HCT116 (cell line): ENCODE data around the gene NFATC1. TPM values are rescaled to one million over a fixed set of nuclear protein-coding genes. Genes with fewer than 3 reads are reported as not detected.

Source experiments
- ATAC-seq: fragments of 200-7000 bp; cut with Tn5 transposase; 2 replicates; pipeline ENCODE4 v1.9.1; 2020; ENCODE audit warnings: mild to moderate bottlenecking, moderate library complexity
- BruUV-seq: library from RNA; stranded (reverse); fragments of 400-500 nt; replicated peaks from 2 replicates; lab custom pipeline; 2021; lab: Mats Ljungman, UMichigan
- CTCF ChIA-PET: fragments of 300-600 bp; sonication (Branson Sonifier 250); formaldehyde crosslinking; loops from one replicate; lab custom pipeline; 2021; ENCODE audit warnings: antibody characterized with exemption; lab: Charles Lee
- POLR2A ChIA-PET: fragments of 300-600, 350-600 bp; sonication (Branson Sonifier 250); formaldehyde crosslinking; loops from one replicate; lab custom pipeline; 2021; ENCODE audit warnings: antibody characterized with exemption; lab: Charles Lee
- RAD21 ChIA-PET, 2 experiments: fragments of 300-600 bp; sonication (Branson Sonifier 250); formaldehyde crosslinking; loops; one replicate each; lab custom pipeline; 2023; ENCODE audit warnings: low total read pairs in 2 of 2; ENCODE audit not compliant: uncharacterized antibody in 2 of 2, unreplicated experiment in 2 of 2, low non-redundant PET in 1 of 2; lab: Charles Lee
- DNase-seq: peaks from one replicate; pipeline ENCODE4 v3.0.0-alpha.2; 2010; ENCODE audit warnings: low read depth, low spot score
- H2AFZ ChIP-seq: fragments of 200-600 bp; shearing (Covaris generic), sonication (generic); 2 replicates; pipeline ENCODE4 v1.6.1; 2017; ENCODE audit warnings: low read depth, mixed run types, mixed read lengths, antibody characterized with exemption, low read length; ENCODE audit not compliant: poor library complexity, severe bottlenecking
- H3K27ac ChIP-seq: 2 replicates; pipeline ENCODE4 v1.5.1; 2012; ENCODE audit warnings: low read depth, low read length
- H3K27me3 ChIP-seq: fragments of 200-600 bp; sonication (generic); 2 replicates; pipeline ENCODE4 v1.6.1; 2016; ENCODE audit warnings: mixed run types, low read length, mixed read lengths; ENCODE audit not compliant: insufficient read depth
- H3K36me3 ChIP-seq, 2 experiments: fragments of 200-500 bp in 1 of 2; fragments of 200-600 bp in 1 of 2; sonication (Bioruptor generic) in 1 of 2; sonication (generic) in 1 of 2; 2 replicates each; pipeline versions ENCODE4 v1.5.1 to v1.6.1; 2014 to 2016; ENCODE audit warnings: low read length in 2 of 2, inconsistent platforms in 1 of 2, mixed read lengths in 1 of 2, mixed run types in 1 of 2; ENCODE audit not compliant: insufficient read depth in 2 of 2, control insufficient read depth in 1 of 2
- H3K4me1 ChIP-seq, 2 experiments: fragments of 200-600 bp in 1 of 2; sonication (generic) in 1 of 2; 2 replicates each; pipeline versions ENCODE4 v1.5.1 to v1.6.1; 2012 to 2017; ENCODE audit warnings: low read length in 2 of 2, inconsistent platforms in 1 of 2, mild to moderate bottlenecking in 1 of 2, mixed read lengths in 1 of 2, mixed run types in 1 of 2, moderate library complexity in 1 of 2; ENCODE audit not compliant: insufficient read depth in 2 of 2, control insufficient read depth in 1 of 2
- H3K4me2 ChIP-seq: fragments of 200-600 bp; sonication (generic); 2 replicates; pipeline ENCODE4 v1.6.1; 2017; ENCODE audit warnings: mixed run types, low read length, mixed read lengths
- H3K4me3 ChIP-seq, 2 experiments: fragments of 200-600 bp in 1 of 2; sonication (generic) in 1 of 2; replicated peaks in 1 of 2; 2 replicates each; pipeline ENCODE4 v1.5.1; 2011 to 2016; ENCODE audit warnings: low read length in 2 of 2, control low read depth in 1 of 2, low read depth in 1 of 2, mild to moderate bottlenecking in 1 of 2, mixed read lengths in 1 of 2, mixed run types in 1 of 2
- H3K79me2 ChIP-seq: fragments of 200-600 bp; sonication (generic); 2 replicates; pipeline ENCODE4 v1.6.1; 2017; ENCODE audit warnings: mild to moderate bottlenecking, mixed run types, low read length, moderate library complexity, mixed read lengths; ENCODE audit not compliant: insufficient read depth
- H3K9ac ChIP-seq: fragments of 200-600 bp; sonication (generic); 2 replicates; pipeline ENCODE4 v1.6.1; 2016; ENCODE audit warnings: low read length, mixed read lengths
- H3K9me2 ChIP-seq: fragments of 200-600 bp; sonication (generic), shearing (Covaris generic); 2 replicates; pipeline ENCODE4 v1.6.1; 2017; ENCODE audit warnings: mixed run types, mild to moderate bottlenecking, moderate library complexity; ENCODE audit not compliant: insufficient read depth
- H3K9me3 ChIP-seq, 2 experiments: fragments of 200-500 bp in 1 of 2; fragments of 200-600 bp in 1 of 2; sonication (Bioruptor generic) in 1 of 2; sonication (generic) in 1 of 2; 2 replicates each; pipeline ENCODE4 v1.6.1; 2014 to 2017; ENCODE audit warnings: low read length in 2 of 2, mixed read lengths in 2 of 2, inconsistent platforms in 1 of 2, low read depth in 1 of 2, mild to moderate bottlenecking in 1 of 2, mixed run types in 1 of 2, moderate library complexity in 1 of 2; ENCODE audit not compliant: control insufficient read depth in 1 of 2, insufficient read depth in 1 of 2
- H4K20me1 ChIP-seq: fragments of 200-600 bp; sonication (generic), shearing (Covaris generic); 2 replicates; pipeline ENCODE4 v1.6.1; 2017; ENCODE audit warnings: mixed run types, mild to moderate bottlenecking, moderate library complexity; ENCODE audit not compliant: insufficient read depth
- ATF3 ChIP-seq: IDR thresholded peaks from 2 replicates; pipeline ENCODE4 v1.6.1; 2012
- CBX3 ChIP-seq: IDR thresholded peaks from 2 replicates; pipeline ENCODE4 v1.6.1; 2012; ENCODE audit warnings: low read depth
- EZH2 ChIP-seq: fragments of 200-600 bp; sonication (generic); IDR thresholded peaks from 2 replicates; pipeline ENCODE4 v1.6.1; 2017; ENCODE audit warnings: antibody characterized with exemption, mixed run types
- EZH2phosphoT487 ChIP-seq: fragments of 200-600 bp; IDR thresholded peaks from 2 replicates; pipeline ENCODE4 v1.6.1; 2018; ENCODE audit warnings: antibody characterized with exemption, borderline replicate concordance
- FOSL1 ChIP-seq: IDR thresholded peaks from 2 replicates; pipeline ENCODE4 v1.6.1; 2012; ENCODE audit warnings: low read depth
- JUND ChIP-seq: IDR thresholded peaks from 2 replicates; pipeline ENCODE4 v1.6.1; 2012
- MAX ChIP-seq: IDR thresholded peaks from 2 replicates; pipeline ENCODE4 v1.6.1; 2012
- POLR2A ChIP-seq: IDR thresholded peaks from 2 replicates; pipeline ENCODE4 v1.7.0; 2011; ENCODE audit warnings: borderline replicate concordance; ENCODE audit not compliant: insufficient read depth, insufficient read length; ENCODE audit errors: extremely low read depth
- POLR2AphosphoS5 ChIP-seq: IDR thresholded peaks from 2 replicates; pipeline ENCODE4 v1.6.1; 2011; ENCODE audit warnings: mild to moderate bottlenecking, low read depth, low read length, moderate library complexity
- RAD21 ChIP-seq: IDR thresholded peaks from 2 replicates; pipeline ENCODE4 v1.6.1; 2012; ENCODE audit warnings: low read depth, mild to moderate bottlenecking
- SP1 ChIP-seq: IDR thresholded peaks from 2 replicates; pipeline ENCODE4 v1.6.1; 2012; ENCODE audit warnings: low read depth
- SRF ChIP-seq: IDR thresholded peaks from 2 replicates; pipeline ENCODE4 v1.6.1; 2012; ENCODE audit warnings: low read depth
- TCF7L2 ChIP-seq: IDR thresholded peaks from 2 replicates; pipeline ENCODE4 v1.7.0; 2011; ENCODE audit warnings: borderline replicate concordance, inconsistent platforms; ENCODE audit not compliant: insufficient read depth, insufficient read length; ENCODE audit errors: extremely low read depth
- ZFX ChIP-seq: fragments of 450-650 bp; IDR thresholded peaks from 2 replicates; pipeline ENCODE4 v1.6.1; 2017
- ZNF274 ChIP-seq: fragments of 200-500 bp; sonication (Bioruptor generic); IDR thresholded peaks from 2 replicates; pipeline ENCODE4 v1.6.1; 2014; ENCODE audit warnings: mild to moderate bottlenecking, low read depth, low read length, inconsistent platforms
- intact Hi-C: fragments of 100-400 bp; cut with micrococcal nuclease; formaldehyde crosslinking; loops from 2 replicates; pipeline ENCODE4 v1.10.0; 2022
- total RNA-seq: library from RNA; stranded (reverse); gene quantifications from one replicate; pipeline ENCODE4 v1.2.1, GENCODE V29; 2021; ENCODE audit not compliant: unreplicated experiment
- TF ChIP-seq, protein P1 (sequence below), 3 experiments: fragments of 200-600 bp in 1 of 3; sonication (generic) in 1 of 3; IDR thresholded peaks in 2 of 3; conservative IDR thresholded peaks in 1 of 3; 2 replicates each; pipeline ENCODE4 v1.5.1; 2012 to 2017; ENCODE audit warnings: low read depth in 2 of 3, low read length in 2 of 3, antibody characterized with exemption in 1 of 3, borderline replicate concordance in 1 of 3, control low read depth in 1 of 3, mild to moderate bottlenecking in 1 of 3, mixed read lengths in 1 of 3, mixed run types in 1 of 3, moderate library complexity in 1 of 3; ENCODE audit not compliant: insufficient read depth in 1 of 3

Gene NFATC1
- total RNA-seq, 1 experiment from 2014 or later, result 20.8 TPM

DNA sequence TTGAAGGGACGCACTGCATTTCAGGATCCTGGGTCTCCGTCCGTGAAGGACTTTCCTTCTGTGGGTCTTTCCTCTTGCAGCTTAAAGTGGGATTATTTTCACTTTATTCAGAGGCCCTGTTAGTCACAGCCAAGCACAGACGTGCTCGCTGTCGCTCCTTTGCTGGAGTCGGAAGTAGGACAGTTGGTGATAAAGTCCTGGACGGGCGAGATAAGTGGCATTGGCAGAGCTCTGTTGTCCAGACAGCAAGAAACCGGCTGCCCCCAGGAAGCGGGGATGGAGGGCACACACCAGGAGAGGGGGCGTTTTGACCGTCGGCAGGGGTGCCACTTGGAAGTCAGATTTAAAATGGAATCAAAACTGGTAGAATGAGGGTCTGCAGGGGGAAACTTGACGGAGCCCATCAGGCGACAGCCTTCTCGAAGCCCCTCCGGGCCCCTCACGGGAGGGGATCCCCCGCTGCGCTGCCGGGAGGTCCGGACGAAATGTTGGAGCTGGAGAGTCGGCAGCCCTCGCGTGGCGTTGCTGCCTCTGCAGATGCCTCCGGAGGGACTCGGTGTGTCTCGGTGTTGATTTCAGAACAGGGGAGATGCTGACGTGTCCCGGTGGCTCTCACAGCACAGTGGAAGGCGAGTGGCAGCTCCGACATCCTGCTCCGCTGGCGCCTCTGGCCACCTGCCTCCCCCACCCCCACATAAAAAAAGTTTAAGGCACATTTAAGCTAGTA, 124.2 kb downstream of the NFATC1 start:
- Histone ChIP-seq H3K4me3 (no peak overlapping the region), H3K27me3 (no peaks in the 10 kb centered on the region), H3K4me2 (no peak overlapping the region), H3K4me1 (no peaks in the 10 kb centered on the region), H2AFZ (no peak overlapping the region), H3K79me2 (no peaks in the 10 kb centered on the region), H3K27ac (no peak overlapping the region), H3K9ac (no peak overlapping the region), H3K9me2 (no peaks in the 10 kb centered on the region), H3K36me3 (no peaks in the 10 kb centered on the region), H4K20me1 (no peaks in the 10 kb centered on the region), H3K9me3 (no peaks in the 10 kb centered on the region)
- ChIA-PET RAD21 (no interaction called here), POLR2A (no interaction called here), CTCF (no interaction called here)
- ATAC-seq (no peak), DNase-seq (no peak)
- intact Hi-C loops, result no loop called here
- no TSS peak for BruUV-seq
- TF ChIP-seq EZH2 (no peak), SRF (no peak), ATF3 (no peak), JUND (no peak), POLR2AphosphoS5 (no peak), FOSL1 (no peak), ZNF274 (no peak), POLR2A (no peak), TCF7L2 (no peak), RAD21 (no peak), CBX3 (no peak), MAX (no peak), EZH2phosphoT487 (no peak), ZFX (no peak), SP1 (no peak)
- TF ChIP-seq, protein P1, sequence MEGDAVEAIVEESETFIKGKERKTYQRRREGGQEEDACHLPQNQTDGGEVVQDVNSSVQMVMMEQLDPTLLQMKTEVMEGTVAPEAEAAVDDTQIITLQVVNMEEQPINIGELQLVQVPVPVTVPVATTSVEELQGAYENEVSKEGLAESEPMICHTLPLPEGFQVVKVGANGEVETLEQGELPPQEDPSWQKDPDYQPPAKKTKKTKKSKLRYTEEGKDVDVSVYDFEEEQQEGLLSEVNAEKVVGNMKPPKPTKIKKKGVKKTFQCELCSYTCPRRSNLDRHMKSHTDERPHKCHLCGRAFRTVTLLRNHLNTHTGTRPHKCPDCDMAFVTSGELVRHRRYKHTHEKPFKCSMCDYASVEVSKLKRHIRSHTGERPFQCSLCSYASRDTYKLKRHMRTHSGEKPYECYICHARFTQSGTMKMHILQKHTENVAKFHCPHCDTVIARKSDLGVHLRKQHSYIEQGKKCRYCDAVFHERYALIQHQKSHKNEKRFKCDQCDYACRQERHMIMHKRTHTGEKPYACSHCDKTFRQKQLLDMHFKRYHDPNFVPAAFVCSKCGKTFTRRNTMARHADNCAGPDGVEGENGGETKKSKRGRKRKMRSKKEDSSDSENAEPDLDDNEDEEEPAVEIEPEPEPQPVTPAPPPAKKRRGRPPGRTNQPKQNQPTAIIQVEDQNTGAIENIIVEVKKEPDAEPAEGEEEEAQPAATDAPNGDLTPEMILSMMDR (IDR thresholded peaks at IDR 0.05 in 2 of 3, conservative IDR thresholded peaks at IDR 0.05 in 1 of 3; ENCODE audit: borderline replicate concordance in 1 of 3, insufficient read depth in 1 of 3, low read depth in 2 of 3, low read length in 2 of 3), result no peak
